H9 (cell line): Measurements from ENCODE around the gene ARPP19. TPM values are rescaled to one million over a fixed set of nuclear protein-coding genes. Genes with fewer than 3 reads are reported as not detected.

Source experiments
- DNase-seq: peaks from one replicate; pipeline ENCODE4 v3.0.0-alpha.2; 2017
- H2AFZ ChIP-seq: one replicate; pipeline ENCODE4 v1.6.1; 2013; ENCODE audit warnings: mild to moderate bottlenecking, low read length, control low read depth, moderate library complexity
- H2AK5ac ChIP-seq: 2 replicates; pipeline ENCODE4 v1.6.1; 2013; ENCODE audit warnings: low read length, control low read depth, mixed read lengths; ENCODE audit not compliant: insufficient read length
- H2BK120ac ChIP-seq: one replicate; pipeline ENCODE4 v1.6.1; 2013; ENCODE audit warnings: low read depth, mild to moderate bottlenecking, low read length, control low read depth, inconsistent platforms; ENCODE audit not compliant: poor library complexity, severe bottlenecking
- H2BK12ac ChIP-seq: 2 replicates; pipeline ENCODE4 v1.6.1; 2013; ENCODE audit warnings: low read length, control low read depth, mixed read lengths, low read depth; ENCODE audit not compliant: insufficient read length
- H2BK15ac ChIP-seq: 2 replicates; pipeline ENCODE4 v1.6.1; 2013; ENCODE audit warnings: low read depth, low read length, control low read depth
- H2BK20ac ChIP-seq: one replicate; pipeline ENCODE4 v1.6.1; 2013; ENCODE audit warnings: low read depth, mild to moderate bottlenecking, low read length, control low read depth, inconsistent platforms; ENCODE audit not compliant: poor library complexity, severe bottlenecking
- H2BK5ac ChIP-seq: 2 replicates; pipeline ENCODE4 v1.6.1; 2013; ENCODE audit warnings: low read length, control low read depth, mixed read lengths; ENCODE audit not compliant: insufficient read length
- H3K14ac ChIP-seq: 2 replicates; pipeline ENCODE4 v1.6.1; 2013; ENCODE audit warnings: low read length, control low read depth; ENCODE audit not compliant: insufficient read depth
- H3K18ac ChIP-seq: 2 replicates; pipeline ENCODE4 v1.6.1; 2013; ENCODE audit warnings: low read depth, mild to moderate bottlenecking, mixed read lengths, low read length, control low read depth; ENCODE audit not compliant: insufficient read length
- H3K23ac ChIP-seq: 2 replicates; pipeline ENCODE4 v1.6.1; 2013; ENCODE audit warnings: low read length, control low read depth, mixed read lengths, low read depth; ENCODE audit not compliant: insufficient read length
- H3K23me2 ChIP-seq: 2 replicates; pipeline ENCODE4 v1.6.1; 2013; ENCODE audit warnings: low read depth, mild to moderate bottlenecking, mixed read lengths, low read length, control low read depth; ENCODE audit not compliant: insufficient read length, poor library complexity, severe bottlenecking
- H3K27ac ChIP-seq: 2 replicates; pipeline ENCODE4 v1.5.1; 2013; ENCODE audit warnings: low read length, control low read depth, mixed read lengths, low read depth; ENCODE audit not compliant: insufficient read length
- H3K27me3 ChIP-seq: 2 replicates; pipeline ENCODE4 v1.6.1; 2013; ENCODE audit warnings: low read length, control low read depth, inconsistent platforms; ENCODE audit not compliant: insufficient read depth
- H3K4ac ChIP-seq: 2 replicates; pipeline ENCODE4 v1.6.1; 2013; ENCODE audit warnings: low read depth, mild to moderate bottlenecking, control low read depth, inconsistent platforms, low read length, moderate library complexity
- H3K4me1 ChIP-seq: 2 replicates; pipeline ENCODE4 v1.6.1; 2013; ENCODE audit warnings: low read length, control low read depth, inconsistent platforms; ENCODE audit not compliant: insufficient read depth
- H3K4me2 ChIP-seq: 2 replicates; pipeline ENCODE4 v1.6.1; 2013; ENCODE audit warnings: low read length, control low read depth, mixed read lengths; ENCODE audit not compliant: insufficient read length, insufficient read depth
- H3K56ac ChIP-seq: 2 replicates; pipeline ENCODE4 v1.6.1; 2013; ENCODE audit warnings: low read depth, mild to moderate bottlenecking, mixed read lengths, low read length, control low read depth; ENCODE audit not compliant: insufficient read length
- H3K79me1 ChIP-seq: 2 replicates; pipeline ENCODE4 v1.6.1; 2013; ENCODE audit warnings: low read depth, mild to moderate bottlenecking, moderate library complexity, low read length, control low read depth, inconsistent platforms; ENCODE audit not compliant: insufficient read depth, poor library complexity, severe bottlenecking
- H3K79me2 ChIP-seq: 2 replicates; pipeline ENCODE4 v1.6.1; 2013; ENCODE audit warnings: low read length, control low read depth, inconsistent platforms; ENCODE audit not compliant: insufficient read depth
- H3K9ac ChIP-seq: 2 replicates; pipeline ENCODE4 v1.6.1; 2013; ENCODE audit warnings: low read length, control low read depth, mixed read lengths; ENCODE audit not compliant: insufficient read length; ENCODE audit errors: extremely low read depth
- H3K9me3 ChIP-seq: one replicate; pipeline ENCODE4 v1.6.1; 2013; ENCODE audit warnings: low read depth, low read length, inconsistent platforms; ENCODE audit not compliant: control insufficient read depth
- H3T11ph ChIP-seq: one replicate; pipeline ENCODE4 v1.6.1; 2013; ENCODE audit warnings: mild to moderate bottlenecking, low read length, control low read depth, inconsistent platforms
- H4K20me1 ChIP-seq: one replicate; pipeline ENCODE4 v1.6.1; 2013; ENCODE audit not compliant: control insufficient read depth, insufficient read length, insufficient read depth
- H4K5ac ChIP-seq: 2 replicates; pipeline ENCODE4 v1.6.1; 2013; ENCODE audit warnings: low read depth, mild to moderate bottlenecking, mixed read lengths, low read length, control low read depth; ENCODE audit not compliant: insufficient read length
- H4K8ac ChIP-seq: replicated peaks from 2 replicates; pipeline ENCODE4 v1.6.1; 2013; ENCODE audit warnings: low read length, control low read depth, mixed read lengths, low read depth; ENCODE audit not compliant: insufficient read length
- H4K91ac ChIP-seq: 2 replicates; pipeline ENCODE4 v1.6.1; 2013; ENCODE audit warnings: low read depth, mild to moderate bottlenecking, moderate library complexity, mixed read lengths, low read length, control low read depth; ENCODE audit not compliant: insufficient read length
- H3K27ac Mint-ChIP-seq, 3 experiments: 2 replicates in 2 of 3; 3 replicates in 1 of 3; pipeline ENCODE4 v1.8.0; 2020 to 2021; ENCODE audit warnings: mixed read lengths in 3 of 3, mild to moderate bottlenecking in 1 of 3, moderate library complexity in 1 of 3
- H3K27me3 Mint-ChIP-seq: 2 replicates; pipeline ENCODE4 v1.8.0; 2021; ENCODE audit warnings: low read depth, mild to moderate bottlenecking, moderate library complexity, mixed read lengths
- H3K36me3 Mint-ChIP-seq, 3 experiments: 2 replicates in 2 of 3; 3 replicates in 1 of 3; pipeline ENCODE4 v1.8.0; 2020 to 2021; ENCODE audit warnings: low read depth in 3 of 3, mixed read lengths in 3 of 3; ENCODE audit not compliant: insufficient read depth in 1 of 3
- H3K4me1 Mint-ChIP-seq, 2 experiments: 2 replicates each; pipeline ENCODE4 v1.8.0; 2020; ENCODE audit warnings: mixed read lengths in 2 of 2
- H3K4me3 Mint-ChIP-seq, 2 experiments: 2 replicates in 1 of 2; 3 replicates in 1 of 2; pipeline ENCODE4 v1.8.0; 2020 to 2021; ENCODE audit warnings: mild to moderate bottlenecking in 2 of 2, mixed read lengths in 2 of 2, moderate library complexity in 1 of 2
- H3K9me3 Mint-ChIP-seq, 2 experiments: 2 replicates in 1 of 2; 3 replicates in 1 of 2; pipeline ENCODE4 v1.8.0; 2020; ENCODE audit warnings: mild to moderate bottlenecking in 2 of 2, mixed read lengths in 2 of 2, moderate library complexity in 1 of 2
- CTCF ChIP-seq: fragments of 200-600 bp; sonication (generic); conservative IDR thresholded peaks from 3 replicates; pipeline ENCODE4 v1.8.0; 2021; ENCODE audit warnings: antibody characterized with exemption, mild to moderate bottlenecking
- total RNA-seq: library from RNA; stranded (reverse); gene quantifications from 2 replicates; pipeline ENCODE4 v1.2.1, GENCODE V29; 2021

ARPP19 gene
- total RNA-seq, 1 experiment from 2014 or later = 247 TPM

GRCh38 chr15:52557274-52557641 is 11.6 kb downstream of the ARPP19 start:
- no peak overlapping the region for H3K27ac Mint-ChIP-seq

More at GRCh38 chr15:52557274-52557641, 11.6 kb downstream of the ARPP19 start:
- H3K27me3 Mint-ChIP-seq = no peaks in the 10 kb centered on the region
- H3K9me3 Mint-ChIP-seq = no peaks in the 10 kb centered on the region
- Histone ChIP-seq H3K23ac (no peak overlapping the region), H2AFZ (no peak overlapping the region), H3K9ac (no peak overlapping the region), H4K8ac (no peak overlapping the region), H4K91ac (no peak overlapping the region), H3K79me2 (peaks cover 38% of the 10 kb centered on the region; the same call in 1 of the 2 replicates), H2BK120ac (no peak overlapping the region), H3K18ac (no peak overlapping the region), H3K23me2 (no peaks in the 10 kb centered on the region), H2BK5ac (no peak overlapping the region), H3K27me3 (no peaks in the 10 kb centered on the region), H3K27ac (no peak overlapping the region), H3T11ph (no peak overlapping the region), H3K79me1 (peaks cover 3% of the 10 kb centered on the region), H3K14ac (no peak overlapping the region), H3K4me1 (no peaks in the 10 kb centered on the region), H2AK5ac (no peak overlapping the region), H4K20me1 (no peaks in the 10 kb centered on the region), H4K5ac (no peak overlapping the region), H3K9me3 (no peaks in the 10 kb centered on the region), H3K4ac (no peak overlapping the region), H2BK20ac (no peak overlapping the region), H2BK12ac (no peak overlapping the region), H3K56ac (no peak overlapping the region), H2BK15ac (no peak overlapping the region), H3K4me2 (no peak overlapping the region)
- TF ChIP-seq CTCF = no peak
- peaks cover 0 to 9% of the 10 kb centered on the region in 2 experiments; a peak in 3 of 4 replicates for H3K4me1 Mint-ChIP-seq
- H3K36me3 Mint-ChIP-seq = peaks cover 12 to 42% (median 34%) of the 10 kb centered on the region in 3 experiments; a peak in 6 of 7 replicates
- no peak overlapping the region for H3K4me3 Mint-ChIP-seq
- no peak for DNase-seq
